ENCODE data around the gene REC8.
A peak's percentile ranks its signal among the peaks of the same experiment; 100 is the strongest.

Gene REC8

DNA sequence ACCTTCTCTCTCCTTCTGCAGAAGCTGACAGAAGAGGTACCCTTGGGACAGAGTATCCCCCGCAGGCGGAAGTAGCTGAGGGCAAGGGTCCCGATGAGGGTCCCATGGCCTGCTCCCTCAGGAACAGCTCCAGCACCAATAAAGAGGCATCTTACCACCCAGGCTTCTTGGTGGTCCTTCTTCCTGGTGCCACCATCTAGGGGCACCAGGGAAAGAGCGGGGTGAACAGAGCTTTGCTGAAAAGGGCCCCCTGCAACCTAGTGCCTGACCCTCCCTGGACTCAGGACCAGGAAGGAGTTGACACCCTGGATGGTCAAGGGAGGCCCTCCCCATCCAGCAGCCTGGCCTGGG lies 11.4 kb upstream of the REC8 start:
- DNase-seq, result no peak

- DNase-seq, result peak; percentile 69
Observed at GRCh38 chr14:24160850-24161804, 10.8 kb upstream of the REC8 start, which contains the start of gene IRF9. Gene IRF9, plus strand, starts transcription at chr14:24161265. Its CDS starts 880 bp downstream, at chr14:24162145.

DNA sequence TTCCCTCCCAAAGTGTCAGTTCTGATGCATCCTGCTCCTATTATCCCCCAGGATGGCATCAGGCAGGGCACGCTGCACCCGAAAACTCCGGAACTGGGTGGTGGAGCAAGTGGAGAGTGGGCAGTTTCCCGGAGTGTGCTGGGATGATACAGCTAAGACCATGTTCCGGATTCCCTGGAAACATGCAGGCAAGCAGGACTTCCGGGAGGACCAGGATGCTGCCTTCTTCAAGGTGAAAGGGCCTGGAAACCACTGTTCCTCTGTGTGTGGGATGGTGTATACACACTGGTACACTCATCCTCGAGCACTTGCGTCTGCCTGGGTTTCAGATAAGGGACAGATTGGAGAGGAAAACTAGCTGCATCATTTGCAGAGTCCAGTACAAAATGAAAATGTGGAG lies 9.8 kb upstream of the REC8 start:
- DNase-seq, result no peak

DNA sequence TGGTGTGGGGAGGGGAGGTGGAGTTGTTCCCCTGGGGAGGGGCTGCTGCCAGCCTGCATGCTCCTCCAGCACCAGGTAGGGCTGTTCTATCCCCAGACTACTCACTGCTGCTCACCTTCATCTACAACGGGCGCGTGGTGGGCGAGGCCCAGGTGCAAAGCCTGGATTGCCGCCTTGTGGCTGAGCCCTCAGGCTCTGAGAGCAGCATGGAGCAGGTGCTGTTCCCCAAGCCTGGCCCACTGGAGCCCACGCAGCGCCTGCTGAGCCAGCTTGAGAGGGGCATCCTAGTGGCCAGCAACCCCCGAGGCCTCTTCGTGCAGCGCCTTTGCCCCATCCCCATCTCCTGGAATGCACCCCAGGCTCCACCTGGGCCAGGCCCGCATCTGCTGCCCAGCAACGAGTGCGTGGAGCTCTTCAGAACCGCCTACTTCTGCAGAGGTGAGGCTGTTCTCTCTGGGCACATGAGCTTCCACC lies 7.3 kb upstream of the REC8 start:
- no peak for DNase-seq

DNA sequence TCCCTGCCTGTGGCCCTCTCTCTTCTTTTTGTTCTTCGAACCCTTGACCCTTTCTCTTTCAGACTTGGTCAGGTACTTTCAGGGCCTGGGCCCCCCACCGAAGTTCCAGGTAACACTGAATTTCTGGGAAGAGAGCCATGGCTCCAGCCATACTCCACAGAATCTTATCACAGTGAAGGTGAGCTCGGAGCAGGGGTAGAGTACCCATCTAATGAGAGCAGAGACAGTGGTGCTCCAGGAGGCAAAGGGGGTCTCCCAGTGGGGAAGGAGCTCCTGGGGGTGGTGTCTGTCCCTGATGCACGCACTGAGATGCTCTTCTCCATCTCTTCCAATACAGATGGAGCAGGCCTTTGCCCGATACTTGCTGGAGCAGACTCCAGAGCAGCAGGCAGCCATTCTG lies 6.1 kb upstream of the REC8 start:
- no peak for DNase-seq

GRCh38 chr14:24167469-24168114 lies 4.3 kb upstream of the REC8 start:
- no peak for DNase-seq

- no peak for DNase-seq
Observed at GRCh38 chr14:24172261-24172860, 481 bp downstream of the REC8 start.

DNA sequence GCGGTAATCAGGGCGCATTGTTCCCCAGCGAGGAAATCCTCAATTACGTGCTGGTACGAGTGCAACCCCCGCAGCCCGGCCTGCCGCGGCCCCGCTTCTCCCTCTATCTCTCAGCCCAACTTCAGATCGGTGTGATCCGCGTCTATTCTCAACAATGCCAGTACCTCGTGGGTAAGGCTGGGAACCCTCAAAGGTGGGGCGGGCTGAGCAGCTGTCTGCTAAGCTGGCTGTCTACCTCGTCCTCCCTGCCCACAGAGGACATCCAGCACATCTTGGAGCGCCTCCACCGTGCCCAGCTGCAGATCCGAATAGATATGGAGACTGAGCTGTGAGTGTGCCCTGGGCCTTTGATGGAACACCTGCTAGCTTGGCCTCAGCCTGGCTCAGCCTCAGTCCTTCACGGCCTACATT lies 996 bp downstream of the REC8 start:
- no peak for DNase-seq

DNA sequence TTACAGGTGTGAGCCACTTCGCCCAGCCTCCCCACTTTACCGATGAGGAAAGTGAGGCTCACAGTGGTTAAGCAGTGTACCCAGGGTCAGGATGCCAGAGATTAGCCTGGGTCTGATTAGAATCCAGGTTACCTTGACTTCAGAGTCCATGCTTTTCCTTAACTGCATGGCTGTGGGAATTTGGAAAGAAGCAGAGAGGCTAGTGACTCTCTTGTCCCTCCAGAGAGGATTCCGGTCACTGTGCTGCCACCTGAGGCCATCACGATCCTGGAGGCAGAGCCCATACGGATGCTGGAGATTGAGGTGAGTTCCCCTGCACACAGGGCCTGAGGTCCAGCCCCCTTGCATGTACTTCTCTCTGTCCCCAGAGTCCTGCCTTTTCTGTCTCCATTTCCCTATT lies 4.7 kb downstream of the REC8 start:
- no peak for DNase-seq

DNA sequence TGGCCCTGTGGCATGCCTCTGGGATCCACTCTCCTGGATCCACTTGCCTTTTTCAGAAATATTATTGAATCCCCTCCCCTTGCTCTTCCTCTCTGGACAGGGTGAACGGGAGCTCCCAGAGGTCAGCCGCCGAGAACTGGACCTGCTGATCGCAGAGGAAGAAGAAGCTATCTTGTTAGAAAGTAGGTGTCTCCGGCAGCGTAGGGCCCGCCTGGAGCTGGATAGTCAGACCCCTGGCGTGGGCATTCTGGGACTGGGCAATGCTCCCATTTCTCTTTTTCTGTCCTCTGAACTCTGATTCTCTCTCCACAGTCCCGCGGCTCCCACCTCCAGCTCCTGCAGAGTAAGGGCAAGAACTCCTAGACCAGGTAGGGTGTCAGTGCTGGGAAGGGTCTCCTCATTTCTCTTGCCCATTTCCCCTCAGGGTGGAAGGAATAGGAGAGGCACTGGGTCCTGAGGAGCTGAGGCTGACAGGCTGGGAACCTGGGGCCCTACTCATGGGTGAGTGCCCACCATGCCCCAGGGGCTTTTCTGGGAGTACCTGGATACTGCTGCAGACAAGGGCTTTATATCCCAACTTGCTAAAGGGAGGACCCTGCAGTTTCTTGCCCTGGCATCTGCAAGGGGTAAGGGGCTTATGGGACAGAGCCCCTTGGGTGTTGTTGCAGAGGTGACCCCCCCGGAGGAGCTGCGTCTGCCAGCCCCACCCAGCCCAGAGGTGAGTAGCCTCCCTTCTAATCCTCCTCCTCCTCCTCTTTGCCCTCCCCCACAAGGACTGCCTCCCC lies 5.4 kb downstream of the REC8 start:
- no peak for DNase-seq

- DNase-seq, result no peak
Observed at GRCh38 chr14:24177891-24178290, 6.0 kb downstream of the REC8 start.

GRCh38 chr14:24178399-24179178 lies 6.7 kb downstream of the REC8 start:
- no peak for DNase-seq

- no peak for DNase-seq
Observed at GRCh38 chr14:24179294-24179960, 7.5 kb downstream of the REC8 start.

DNA sequence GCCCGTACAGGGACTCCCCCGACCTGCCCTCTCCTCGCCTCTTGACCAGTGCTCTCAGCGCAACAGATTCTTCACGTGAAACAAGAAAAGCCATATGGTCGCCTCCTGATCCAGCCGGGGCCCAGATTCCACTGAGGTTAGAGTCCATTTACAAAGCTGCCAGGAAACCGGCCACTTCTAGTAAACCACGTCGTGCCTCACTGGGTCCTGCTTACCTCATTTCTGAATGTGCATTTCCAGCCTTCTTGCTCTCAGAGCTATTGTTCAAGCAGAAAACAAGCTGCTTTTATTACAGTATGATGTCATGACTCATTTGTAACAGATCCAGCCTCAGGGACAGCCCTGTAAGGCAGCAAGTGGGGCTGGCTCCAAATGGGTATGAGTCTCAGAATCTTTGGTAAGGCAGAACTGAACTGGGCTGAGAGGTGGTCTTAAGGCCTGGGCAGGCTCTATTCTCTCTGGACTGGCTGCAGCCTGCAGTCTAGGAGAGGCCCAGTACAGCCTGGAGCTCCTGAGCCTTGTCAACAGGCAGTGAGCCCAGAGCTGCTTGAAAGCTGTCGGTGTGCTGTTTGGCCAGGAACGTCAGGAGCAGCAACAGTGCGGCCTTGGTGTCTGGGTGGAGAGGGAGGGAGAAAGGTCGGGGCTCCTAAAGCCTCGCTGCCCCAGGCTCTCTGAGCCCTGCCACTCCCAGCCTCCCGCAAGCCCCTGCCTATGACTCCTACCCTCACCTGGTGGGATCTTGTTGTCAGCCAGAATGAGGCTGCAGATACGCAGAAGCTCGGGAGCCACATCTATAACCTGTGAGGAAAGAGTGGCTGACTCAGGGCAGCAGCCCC lies 8.3 kb downstream of the REC8 start:
- no peak for DNase-seq

- no peak for DNase-seq
Observed at GRCh38 chr14:24181371-24182077, 9.6 kb downstream of the REC8 start.

- no peak for DNase-seq
Observed at GRCh38 chr14:24182110-24182882, 10.4 kb downstream of the REC8 start.

DNA sequence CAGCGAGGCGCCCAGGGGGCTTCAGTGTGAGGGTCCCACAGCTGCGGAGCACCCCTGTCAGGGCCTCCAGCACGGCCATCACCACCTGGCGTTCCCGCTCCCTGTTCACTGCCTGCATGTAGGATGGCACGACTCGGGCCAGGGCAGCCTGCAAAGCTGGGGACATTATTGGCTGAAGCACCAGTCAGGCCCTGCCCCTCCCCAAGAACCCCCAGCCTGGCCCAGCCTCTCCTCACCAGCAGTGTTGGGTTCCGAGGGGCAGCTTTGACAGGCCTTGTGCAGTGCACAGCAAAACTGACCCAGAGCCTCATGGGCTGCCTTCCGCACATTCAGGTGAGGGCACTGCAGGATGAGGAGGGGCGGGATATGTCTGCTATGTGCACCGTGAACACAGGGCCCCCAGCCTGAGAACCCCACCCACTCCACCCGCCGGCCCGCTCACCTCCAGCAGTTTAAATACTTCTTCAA lies 11.2 kb downstream of the REC8 start:
- DNase-seq, result no peak

DNA sequence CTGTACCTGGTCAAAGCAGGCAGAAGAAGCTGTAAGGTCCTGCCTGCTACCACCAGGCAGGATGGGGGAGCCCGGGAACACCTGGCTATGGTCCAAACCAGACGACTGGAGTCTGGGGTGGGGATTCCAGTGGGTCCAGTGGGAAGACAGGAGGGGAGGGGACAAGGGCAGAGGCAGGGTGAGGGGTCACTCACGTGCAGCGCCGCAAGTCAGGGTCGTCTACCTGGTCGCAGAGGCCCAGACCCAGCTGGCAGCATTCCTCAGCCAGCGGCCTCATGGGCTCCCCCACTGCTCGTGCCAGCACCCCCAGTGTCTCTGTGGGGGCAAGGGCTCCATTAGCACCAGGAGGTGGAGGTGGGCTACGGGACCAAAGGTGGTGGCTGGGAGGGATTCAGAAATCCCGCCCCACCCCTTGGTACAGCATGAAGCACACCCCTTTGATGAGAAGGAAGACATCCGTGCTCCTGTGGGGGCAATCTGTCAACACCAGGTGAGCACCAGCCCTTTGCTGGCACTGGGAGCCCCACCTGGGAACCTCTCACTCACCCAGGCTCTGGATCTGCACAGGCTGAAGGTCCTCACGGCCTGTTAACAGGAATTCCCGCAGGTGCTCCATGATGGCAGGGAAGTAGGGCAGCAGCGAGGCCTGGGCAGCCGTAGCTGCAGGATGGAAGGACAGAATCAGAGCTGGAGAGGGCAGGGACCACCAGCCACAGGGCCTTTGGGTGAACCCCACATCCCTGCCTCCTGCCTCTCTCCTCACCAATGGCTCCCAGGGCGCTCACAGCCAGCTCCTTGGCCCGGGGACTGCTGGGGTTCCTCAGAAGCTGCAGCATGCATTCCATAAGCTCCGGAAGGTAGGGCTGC lies 12.5 kb downstream of the REC8 start:
- no peak for DNase-seq
